ENCODE results near the gene SLC9B2. TPM values are rescaled to one million over a fixed set of nuclear protein-coding genes. Genes with fewer than 3 reads are reported as not detected.

SLC9B2 gene
- total RNA-seq, result 4.0 and 7.0 TPM in 2 replicates
- long read RNA-seq, partial matches to known transcripts, result 2 of 6 reads
- long read RNA-seq, other reads (novel, unspliced or antisense), result 1 of 6 reads

DNA sequence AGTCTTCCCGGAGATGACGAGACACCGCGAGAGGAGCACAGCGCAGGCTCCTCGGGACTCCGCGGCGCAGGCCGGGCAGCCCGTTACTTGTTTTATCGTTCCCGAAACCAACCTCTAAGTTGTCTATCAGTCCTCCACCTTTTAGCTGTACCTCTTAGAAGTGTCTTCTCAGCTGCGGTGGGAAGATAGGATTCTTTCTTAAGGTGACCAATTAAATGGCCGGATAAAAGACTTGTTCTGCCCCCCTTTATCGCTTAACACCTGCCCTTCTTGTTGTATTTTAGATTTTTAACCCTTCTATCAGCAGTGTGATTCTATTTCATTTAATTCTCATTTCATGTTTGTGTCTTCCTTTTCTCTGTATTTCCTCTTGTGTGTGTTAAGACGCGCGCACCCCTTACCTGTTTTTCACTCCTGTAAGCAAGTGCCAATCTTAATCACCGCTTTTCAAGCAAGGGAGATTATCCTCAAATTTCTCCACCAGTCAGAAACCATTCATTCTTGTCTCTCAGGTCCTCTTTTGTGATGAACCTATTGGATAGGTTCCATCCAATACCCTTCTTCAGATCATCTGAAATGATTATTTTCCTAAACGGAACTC lies at the start of gene SLC9B2:
TSS of gene SLC9B2 (minus strand) at position 15 of the 601 bp plus-strand sequence. CDS start 9,211 bp downstream, outside the sequence.
- TF ChIP-seq CTCF (IDR thresholded peaks at IDR 0.05; ENCODE audit: unreplicated experiment), result no peak
- Mint-ChIP-seq H3K27ac (peak within 1 kb of the TSS; percentile 81), H3K4me1 (ENCODE audit: low read depth) (peaks cover 9% of the 10 kb centered on the region), H3K9me3 (ENCODE audit: low read depth) (no peaks in the 10 kb centered on the region), H3K36me3 (ENCODE audit: insufficient read depth) (peaks cover 16% of the 10 kb centered on the region), H3K4me3 (ENCODE audit: low read depth) (peak within 1 kb of the TSS; percentile 84), H3K27me3 (peaks cover 28% of the 10 kb centered on the region)
- no peak for DNase-seq (ENCODE audit: low spot score, unreplicated experiment)

GRCh38 chr4:103126126-103126525 lies 49.6 kb upstream of the SLC9B2 start:
- Mint-ChIP-seq H3K9me3 (ENCODE audit: low read depth) (peaks cover 22% of the 10 kb centered on the region), H3K27me3 (no peaks in the 10 kb centered on the region), H3K4me3 (ENCODE audit: low read depth) (no peak overlapping the region), H3K4me1 (ENCODE audit: low read depth) (peaks cover 6% of the 10 kb centered on the region), H3K36me3 (ENCODE audit: insufficient read depth) (peaks cover 30% of the 10 kb centered on the region), H3K27ac (peak overlapping the region; percentile 30)
- no peak for DNase-seq (ENCODE audit: low spot score, unreplicated experiment)
- no peak for TF ChIP-seq CTCF (IDR thresholded peaks at IDR 0.05; ENCODE audit: unreplicated experiment)

GRCh38 chr4:103123114-103123513 lies 46.6 kb upstream of the SLC9B2 start:
- no peak for TF ChIP-seq CTCF (IDR thresholded peaks at IDR 0.05; ENCODE audit: unreplicated experiment)
- peaks cover 8% of the 10 kb centered on the region for H3K4me1 Mint-ChIP-seq (ENCODE audit: low read depth)
- no peak overlapping the region for H3K27ac Mint-ChIP-seq
- H3K4me3 Mint-ChIP-seq (ENCODE audit: low read depth), result no peak overlapping the region
- H3K27me3 Mint-ChIP-seq, result no peaks in the 10 kb centered on the region
- H3K36me3 Mint-ChIP-seq (ENCODE audit: insufficient read depth), result peaks cover 8% of the 10 kb centered on the region
- no peak for DNase-seq (ENCODE audit: low spot score, unreplicated experiment)
- H3K9me3 Mint-ChIP-seq (ENCODE audit: low read depth), result peaks cover 9% of the 10 kb centered on the region

- H3K4me1 Mint-ChIP-seq (ENCODE audit: low read depth), result peaks cover 2% of the 10 kb centered on the region
These were observed 41.6 kb upstream of the SLC9B2 start for GRCh38 chr4:103118166-103118565.

DNA sequence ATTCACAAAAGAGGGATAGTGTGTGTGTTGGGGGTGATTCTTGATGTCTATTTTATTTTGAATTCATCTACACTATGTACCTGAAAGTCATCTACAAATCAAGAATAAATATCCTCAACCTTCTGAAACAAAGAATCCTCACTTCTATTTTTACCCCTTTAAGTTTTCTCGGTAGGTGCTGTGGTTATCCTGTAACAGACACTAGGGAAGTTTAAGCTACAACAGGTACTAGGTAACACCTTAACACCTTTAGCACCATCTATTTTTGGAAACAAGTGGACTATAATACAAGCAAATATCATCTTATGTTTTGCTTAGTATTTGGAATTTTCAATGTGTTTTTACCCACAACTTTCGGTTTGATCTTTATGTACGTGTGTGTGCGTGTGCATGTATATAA lies 35.0 kb upstream of the SLC9B2 start:
- Mint-ChIP-seq H3K27ac (no peak overlapping the region), H3K4me3 (ENCODE audit: low read depth) (no peak overlapping the region), H3K27me3 (no peaks in the 10 kb centered on the region), H3K36me3 (ENCODE audit: insufficient read depth) (peaks cover 16% of the 10 kb centered on the region), H3K4me1 (ENCODE audit: low read depth) (no peaks in the 10 kb centered on the region), H3K9me3 (ENCODE audit: low read depth) (no peaks in the 10 kb centered on the region)
- no peak for TF ChIP-seq CTCF (IDR thresholded peaks at IDR 0.05; ENCODE audit: unreplicated experiment)
- DNase-seq (ENCODE audit: low spot score, unreplicated experiment), result no peak

More at GRCh38 chr4:103118166-103118565, 41.6 kb upstream of the SLC9B2 start:
- no peak for DNase-seq (ENCODE audit: low spot score, unreplicated experiment)
- no peaks in the 10 kb centered on the region for H3K36me3 Mint-ChIP-seq (ENCODE audit: insufficient read depth)
- no peak for TF ChIP-seq CTCF (IDR thresholded peaks at IDR 0.05; ENCODE audit: unreplicated experiment)
- no peak overlapping the region for H3K4me3 Mint-ChIP-seq (ENCODE audit: low read depth)
- H3K27me3 Mint-ChIP-seq, result no peaks in the 10 kb centered on the region
- H3K27ac Mint-ChIP-seq, result no peak overlapping the region
- no peaks in the 10 kb centered on the region for H3K9me3 Mint-ChIP-seq (ENCODE audit: low read depth)

Measured in progenitor cell of endocrine pancreas (in vitro differentiated cells).